Upper lobe of left lung (tissue), 4 donors: ENCODE measurements around the gene THOC5.

ENCODE experiments used
- CTCF ChIP-seq, 6 experiments: fragments of 450-650 bp in 4 of 6; fragments of 200-600 bp in 2 of 6; sonication (generic) in 2 of 6; IDR thresholded peaks; one replicate each; pipeline ENCODE4 v1.5.1; 2016 to 2019; ENCODE audit warnings: antibody characterized with exemption in 6 of 6
- POLR2A ChIP-seq, 4 donors: fragments of 450-650 bp; IDR thresholded peaks; one replicate each; pipeline ENCODE4 v1.5.1; 2016 to 2017; ENCODE audit warnings: antibody characterized with exemption in 4 of 4, mild to moderate bottlenecking in 2 of 4
- POLR2AphosphoS5 ChIP-seq, 2 donors: sonication (generic); formaldehyde crosslinking; IDR thresholded peaks; one replicate each; pipeline ENCODE4 v1.5.1; 2017; ENCODE audit warnings: antibody characterized with exemption in 2 of 2

GRCh38 chr22:29509815-29510214 is 43.7 kb downstream of the THOC5 start:
- no peak for TF ChIP-seq POLR2A (IDR thresholded peaks at IDR 0.05)
- no peak for TF ChIP-seq CTCF (IDR thresholded peaks at IDR 0.05)
- no peak for TF ChIP-seq POLR2AphosphoS5 (IDR thresholded peaks at IDR 0.05)
